NCI-H1436 (cell line): ENCODE measurements around the gene SNORC.
A peak's percentile ranks its signal among the peaks of the same experiment; 100 is the strongest.

Experiments used
- DNase-seq: peaks from one replicate; lab custom pipeline; 2025; lab: John Stamatoyannopoulos, UW

SNORC gene

DNA sequence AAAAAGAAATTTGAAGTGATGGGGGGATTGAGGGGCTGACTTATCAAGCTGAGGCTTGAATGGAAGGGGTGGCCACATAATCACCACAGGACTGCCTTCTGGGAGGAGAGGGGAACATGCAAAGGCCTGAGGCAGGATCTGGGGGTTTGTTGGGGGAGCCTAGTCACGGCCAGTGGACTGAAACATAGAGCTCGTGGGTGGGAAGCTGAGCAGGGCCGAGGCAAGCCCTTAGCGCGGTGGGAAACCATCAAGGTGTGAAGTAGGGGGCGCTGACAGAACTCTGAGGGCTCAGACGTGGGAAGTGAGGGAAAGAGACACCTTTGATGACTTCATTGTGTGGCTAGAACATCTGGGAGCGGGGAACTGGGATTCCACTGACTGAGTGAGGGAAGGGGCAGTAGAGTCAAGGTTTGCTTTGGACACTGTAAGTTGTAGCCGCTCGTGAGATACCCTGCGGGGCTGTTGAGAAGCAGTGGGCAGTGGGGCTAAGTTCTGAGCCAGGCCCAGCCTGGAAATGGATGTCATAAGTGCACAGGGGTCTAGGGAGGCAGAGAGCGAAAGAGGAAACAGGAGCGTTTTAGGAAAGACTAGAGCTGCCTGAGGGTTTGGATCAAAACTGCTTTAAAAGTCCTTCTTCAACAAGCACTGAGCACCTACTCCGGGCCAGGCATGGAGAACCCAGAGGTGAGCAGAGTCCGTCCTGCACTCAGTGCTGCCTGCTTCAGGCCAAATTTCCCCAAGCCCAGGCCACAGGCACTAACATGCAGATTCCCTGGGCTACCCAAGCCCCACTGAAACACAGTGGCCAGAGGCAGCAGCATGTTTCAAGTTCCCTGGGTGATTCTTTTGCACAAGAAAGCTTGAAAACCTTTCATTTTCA lies 686 bp upstream of the SNORC start:
- DNase-seq = no peak

- DNase-seq = no peak
Measured at GRCh38 chr2:232870766-232871371, 805 bp downstream of the SNORC start.

DNA sequence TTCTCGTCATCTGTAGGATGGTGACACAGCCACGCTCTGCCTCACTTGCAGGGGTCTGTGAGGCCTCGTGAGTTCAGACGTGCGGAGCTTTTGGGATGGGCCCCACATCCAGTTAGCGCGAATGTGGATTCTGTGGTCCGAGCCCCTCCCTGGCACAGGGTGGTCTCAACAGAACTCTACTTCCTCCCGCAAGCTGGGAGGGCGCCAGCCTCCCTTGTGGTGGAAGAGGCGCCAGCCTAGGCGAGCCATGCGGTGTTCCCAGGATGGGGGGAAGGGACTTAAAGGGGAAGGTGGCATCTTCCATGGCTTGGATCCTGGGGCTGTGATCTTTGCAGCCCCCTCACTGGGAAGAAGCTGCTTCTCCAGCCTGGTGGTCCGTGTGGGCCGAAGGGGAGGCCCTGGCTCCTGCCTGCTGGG lies 1.4 kb downstream of the SNORC start:
- DNase-seq = no peak

GRCh38 chr2:232871835-232872736 lies 2.0 kb downstream of the SNORC start:
- DNase-seq = no peak

DNA sequence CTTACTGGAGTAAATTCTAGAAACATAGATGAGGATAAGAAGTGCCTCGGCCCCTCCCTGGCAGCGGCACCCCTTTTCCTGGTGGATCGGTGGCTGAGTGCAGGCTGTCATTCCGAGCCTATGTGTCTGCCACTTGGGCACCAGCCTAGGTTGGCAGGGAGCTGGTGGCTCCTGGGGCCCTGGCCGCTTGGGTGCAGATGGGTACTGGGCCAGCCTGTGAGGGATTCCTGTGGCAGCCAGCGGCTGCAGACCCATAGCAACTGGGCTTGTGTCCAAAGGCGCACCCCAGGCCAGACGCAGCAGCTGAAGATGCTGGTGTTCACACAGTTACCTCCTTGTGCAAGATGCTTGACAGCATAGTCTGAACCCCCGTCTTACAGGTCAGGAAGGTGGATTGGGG lies 2.8 kb downstream of the SNORC start:
- DNase-seq = no peak

GRCh38 chr2:232873292-232873908 lies 3.3 kb downstream of the SNORC start:
- no peak for DNase-seq

GRCh38 chr2:232873909-232874641 lies 4.0 kb downstream of the SNORC start:
- DNase-seq = no peak

DNA sequence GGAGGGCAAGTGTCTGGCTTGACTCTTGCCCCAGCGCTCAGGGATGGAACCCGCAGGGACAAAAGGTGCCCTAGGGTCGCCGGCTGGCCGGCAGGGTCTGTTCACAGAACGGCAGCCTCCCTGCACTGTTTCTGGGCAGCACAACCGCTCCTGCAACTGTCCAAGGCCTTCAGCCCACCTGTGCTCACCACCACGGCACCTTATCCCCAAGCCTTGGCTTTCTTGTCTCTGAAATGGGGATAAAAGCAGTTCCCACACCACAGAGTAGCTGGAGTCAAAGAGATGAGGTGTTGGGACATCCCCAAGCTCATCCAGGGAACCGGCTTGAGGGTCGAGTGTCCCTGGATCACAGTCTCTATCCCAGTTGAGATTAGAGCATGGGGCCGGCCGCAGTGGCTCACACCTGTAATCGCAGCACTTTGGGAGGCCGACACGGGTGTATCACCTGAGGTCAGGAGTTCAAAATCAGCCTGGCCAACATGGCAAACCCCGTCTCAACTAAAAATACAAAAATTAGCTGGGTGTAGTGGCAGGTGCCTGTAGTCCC lies 4.7 kb downstream of the SNORC start:
- no peak for DNase-seq

DNA sequence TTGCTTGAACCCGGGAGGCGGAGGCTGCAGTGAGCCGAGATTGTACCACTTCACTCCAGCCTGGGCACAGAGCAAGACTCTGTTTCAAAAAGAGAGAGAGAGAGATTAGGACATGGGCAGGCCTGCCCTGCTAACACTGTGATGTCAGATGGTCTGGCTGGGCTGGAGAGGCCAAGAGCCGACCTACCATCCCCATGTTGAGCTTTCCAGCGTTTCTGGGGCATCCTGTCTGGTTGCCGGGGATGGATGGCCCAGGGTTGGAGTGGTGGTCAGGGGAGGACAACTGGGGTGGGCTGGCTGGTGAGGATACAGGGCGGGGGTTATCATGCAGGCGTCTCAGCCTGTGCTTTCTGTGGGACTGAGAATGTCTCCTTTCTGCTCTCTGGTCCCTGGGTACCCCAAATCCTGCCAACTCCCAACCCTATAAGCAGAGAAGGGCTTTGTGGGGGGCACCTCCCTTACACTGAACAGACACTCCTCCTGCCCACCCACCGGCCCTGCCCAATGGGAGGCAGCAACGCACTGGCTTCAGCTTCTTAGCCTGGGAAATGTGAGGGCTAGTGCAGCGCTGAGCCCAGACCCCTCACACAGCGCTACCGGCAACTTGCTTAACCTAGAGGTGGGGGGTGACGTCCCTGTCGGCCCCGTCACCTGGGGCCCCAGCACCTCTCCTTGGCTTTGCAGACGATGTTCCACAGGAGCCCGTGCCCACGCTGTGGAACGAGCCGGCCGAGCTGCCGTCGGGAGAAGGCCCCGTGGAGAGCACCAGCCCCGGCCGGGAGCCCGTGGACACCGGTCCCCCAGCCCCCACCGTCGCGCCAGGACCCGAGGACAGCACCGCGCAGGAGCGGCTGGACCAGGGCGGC lies 5.4 kb downstream of the SNORC start:
- peak; percentile 3 for DNase-seq

GRCh38 chr2:232876161-232876977 lies 6.3 kb downstream of the SNORC start:
- peak; percentile 45 for DNase-seq

GRCh38 chr2:232876978-232877441 lies 6.9 kb downstream of the SNORC start:
- DNase-seq = no peak

GRCh38 chr2:232877940-232878511 lies 8.0 kb downstream of the SNORC start:
- no peak for DNase-seq

DNA sequence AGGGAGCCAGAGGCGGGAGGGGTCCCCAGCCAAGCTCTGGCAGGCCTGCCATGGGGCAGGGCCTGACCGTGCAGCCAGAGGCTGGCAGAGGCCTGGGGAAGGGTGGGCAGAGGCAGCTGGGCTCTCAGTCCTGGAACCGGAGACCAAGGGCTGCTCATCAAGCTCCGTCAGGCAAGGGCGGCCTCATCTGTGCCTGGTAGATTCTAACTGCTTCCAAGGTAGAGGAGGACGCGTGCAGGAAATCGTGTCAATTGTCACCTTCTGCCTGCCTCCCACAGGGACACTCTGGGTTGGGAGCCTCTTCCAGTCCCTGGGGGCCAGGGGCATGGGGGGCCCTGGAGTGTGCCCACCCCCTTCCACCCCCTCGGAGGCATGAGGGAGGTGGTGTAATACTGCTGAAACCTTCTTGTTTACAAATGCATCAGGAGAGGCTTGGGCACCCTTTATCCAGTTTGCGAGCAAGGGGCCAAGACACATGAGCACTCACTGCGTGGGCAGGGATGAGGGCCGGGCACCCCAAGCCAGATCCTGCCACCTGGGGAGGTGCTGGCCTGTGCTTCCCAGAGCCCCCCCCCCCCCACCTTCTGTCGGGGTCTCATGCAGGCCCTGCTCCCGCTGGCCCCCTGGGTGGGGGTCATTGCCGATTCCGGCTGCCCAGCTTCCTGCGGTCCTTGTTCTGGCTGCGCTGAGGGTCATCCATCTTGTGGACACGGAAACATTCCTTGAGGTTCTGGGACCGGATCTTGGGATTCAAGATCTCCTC lies 9.0 kb downstream of the SNORC start:
- DNase-seq = no peak

DNA sequence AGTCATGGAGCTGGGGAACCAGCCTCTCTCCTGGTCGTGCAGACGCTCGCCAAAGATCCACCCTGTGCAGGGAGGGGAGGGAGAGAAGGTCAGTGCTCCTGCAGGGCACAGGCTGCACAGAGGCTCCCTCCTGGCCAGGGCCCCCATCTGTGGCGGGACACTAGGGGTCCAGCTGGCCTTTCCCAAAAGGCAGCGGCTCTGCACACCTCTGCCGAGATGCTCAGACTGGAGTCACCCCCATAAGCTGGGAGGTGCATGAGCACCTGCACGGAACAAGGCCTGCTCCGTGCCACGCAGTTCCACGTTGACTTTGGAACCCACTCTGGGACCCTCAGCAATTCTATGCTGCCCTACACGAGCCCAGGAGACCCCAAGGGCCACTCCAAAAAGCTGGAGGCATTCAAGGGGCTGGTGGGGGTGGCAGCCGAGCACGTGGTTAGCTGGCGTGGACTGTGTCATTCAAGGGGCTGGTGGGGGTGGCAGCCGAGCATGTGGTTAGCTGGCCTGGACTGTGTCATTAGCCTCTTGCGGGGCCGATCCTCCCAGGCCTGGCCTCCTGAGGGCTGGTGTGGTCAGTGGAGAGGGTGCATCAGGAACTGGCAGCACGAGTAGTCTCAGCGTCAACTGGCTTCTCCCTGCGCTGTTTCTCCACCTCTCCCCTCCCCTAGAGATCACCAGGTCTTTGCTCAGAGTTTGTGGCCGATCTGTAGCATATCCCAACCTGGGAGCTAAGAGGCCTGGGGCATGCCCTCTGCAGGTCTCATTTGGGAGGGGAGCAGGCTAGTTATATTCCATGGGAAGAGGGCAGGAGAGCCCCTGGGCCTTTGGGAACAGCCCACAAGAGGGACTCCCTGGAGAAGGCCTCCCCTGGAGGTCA lies 9.8 kb downstream of the SNORC start:
- no peak for DNase-seq

- no peak for DNase-seq
Measured at GRCh38 chr2:232880764-232881351, 10.8 kb downstream of the SNORC start.

- DNase-seq = no peak
Measured at GRCh38 chr2:232882085-232882484, 12.0 kb downstream of the SNORC start.
